ENCODE measurements around the gene SLC4A8. TPM values are rescaled to one million over a fixed set of nuclear protein-coding genes. Genes with fewer than 3 reads are reported as not detected.

SLC4A8 gene
- total and polyA plus RNA-seq, 9 of the 15 experiments (the other 6 are each of a cell fraction or from before 2014, with no cell fraction given): 0.04 to 1.5 (median 0.12) TPM; not detected in 2

- Histone ChIP-seq H3K4me2 (ENCODE audit: insufficient read depth, low read length) (no peak overlapping the region; the same call in 1 of the 2 replicates), H3K9me3 (replicated peaks; ENCODE audit: control insufficient read depth, insufficient read depth, low read depth, low read length) (no peaks in the 10 kb centered on the region), H3K36me3 (ENCODE audit: control insufficient read depth, insufficient read depth, low read length) (no peaks in the 10 kb centered on the region), H3K4me3 (no peak overlapping the region), H4K20me1 (replicated peaks; ENCODE audit: control insufficient read depth, insufficient read depth, low read length) (no peaks in the 10 kb centered on the region), H3K9me1 (ENCODE audit: control insufficient read depth, insufficient read depth, low read length) (no peaks in the 10 kb centered on the region), H3K27ac (ENCODE audit: extremely low read depth, low read depth, low read length) (no peak overlapping the region), H3K4me1 (replicated peaks in 1 of 2; ENCODE audit: control insufficient read depth in 2 of 2, insufficient read depth in 2 of 2, low read length in 2 of 2) (peaks cover 35 to 38% of the 10 kb centered on the region in 2 experiments), H3K79me2 (ENCODE audit: control insufficient read depth, insufficient read depth, low read length) (no peaks in the 10 kb centered on the region), H3K9ac (ENCODE audit: insufficient read depth in 1 of 2, low read depth in 2 of 2, low read length in 2 of 2) (no peak overlapping the region), H3K27me3 (ENCODE audit: control insufficient read depth in 2 of 2, insufficient read depth in 2 of 2, low read length in 2 of 2) (no peaks in the 10 kb centered on the region), H2AFZ (ENCODE audit: low read depth, low read length) (no peak overlapping the region)
- no peak for ATAC-seq
- intact Hi-C loops (cut with micrococcal nuclease) (no loop called here), in situ Hi-C loops (cut with MboI) (no loop called here)
- 67% methylated on average over 5 of the region's 5 CpGs for WGBS (ENCODE audit: insufficient coverage, low coverage, missing lambda C conversion rate)
- BruUV-seq (replicated peaks): no TSS peak
- TF ChIP-seq WHSC1 (IDR thresholded peaks at IDR 0.05; ENCODE audit: low read length): no peak
- TF ChIP-seq YBX1 (IDR thresholded peaks at IDR 0.05): no peak
- TF ChIP-seq HOXB6 (CRISPR knock-in tag; IDR thresholded peaks at IDR 0.05; ENCODE audit: borderline replicate concordance): no peak
- TF ChIP-seq KLF10 (CRISPR knock-in tag; IDR thresholded peaks at IDR 0.05): no peak
- no peak for TF ChIP-seq FOS (IDR thresholded peaks at IDR 0.05; ENCODE audit: extremely low read depth, insufficient read length)
- TF ChIP-seq CHCHD3 (CRISPR knock-in tag; IDR thresholded peaks at IDR 0.05): no peak
- no peak for TF ChIP-seq TOE1 (IDR thresholded peaks at IDR 0.05; ENCODE audit: borderline replicate concordance)
- no peak for TF ChIP-seq TOE1 (CRISPR knock-in tag; IDR thresholded peaks at IDR 0.05; ENCODE audit: borderline replicate concordance, low read depth)
- no peak for TF ChIP-seq POLR2B (IDR thresholded peaks at IDR 0.05; ENCODE audit: low read depth, partially characterized antibody)
- TF ChIP-seq POU5F1 (IDR thresholded peaks at IDR 0.05; ENCODE audit: borderline replicate concordance, low read depth, low read length, partially characterized antibody): no peak
- no peak for TF ChIP-seq ATF3 (IDR thresholded peaks at IDR 0.05)
- TF ChIP-seq ATF3 (CRISPR knock-in tag; conservative IDR thresholded peaks at IDR 0.05): no peak
- no peak for TF ChIP-seq SMARCE1 (IDR thresholded peaks at IDR 0.05)
- ChIA-PET POLR2A (interaction anchor here (0.7 to 1.5 kb wide), 2 partner anchors 9 to 25 kb away, joined by 4 to 7 read pairs; no protein-coding TSS in a partner anchor), CTCF (ENCODE audit: low intra/inter-chr PET ratio) (no interaction called here)
- DNase-seq (ENCODE audit: extremely low read depth in 1 of 4, low spot score in 3 of 4): no peak
- no peak for FAIRE-seq
Observed at GRCh38 chr12:51388846-51389245, 35.8 kb upstream of the SLC4A8 start.

Data from K562 (cell line).